ENCODE results near the gene SLC25A17.
"Not testable (repeated sequence)": the region's sequence is repeated elsewhere in the genome, so short reads cannot be mapped to it uniquely, and the experiment has no call there.

Gene SLC25A17

DNA sequence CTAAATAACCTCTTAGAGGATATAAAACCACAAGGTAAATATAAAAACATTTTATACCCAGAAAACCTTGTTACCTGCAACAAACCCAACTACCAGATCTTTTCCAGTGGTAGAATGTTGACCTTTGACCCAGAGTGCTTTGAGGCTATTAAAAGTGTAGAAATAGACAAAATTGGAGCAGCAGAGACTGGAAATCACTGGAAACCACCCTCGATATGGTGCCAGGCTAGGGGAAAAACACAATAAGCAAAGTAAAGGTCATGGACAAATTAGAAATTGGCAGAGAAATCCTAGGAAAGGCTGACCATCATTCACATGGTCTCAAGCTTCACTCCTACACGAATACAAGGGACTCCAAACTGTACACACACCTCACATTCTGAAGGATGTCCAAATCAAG, 26.7 kb downstream of the SLC25A17 start:
- no peak overlapping the region for H3K4me3 Mint-ChIP-seq
- H3K27me3 Mint-ChIP-seq, result no peaks in the 10 kb centered on the region
- peaks cover 17% of the 10 kb centered on the region for H3K4me1 Mint-ChIP-seq
- no peak for ATAC-seq
- no peak for DNase-seq
- no peaks in the 10 kb centered on the region for H3K9me3 Mint-ChIP-seq
- no peak overlapping the region for H3K27ac Mint-ChIP-seq

DNA sequence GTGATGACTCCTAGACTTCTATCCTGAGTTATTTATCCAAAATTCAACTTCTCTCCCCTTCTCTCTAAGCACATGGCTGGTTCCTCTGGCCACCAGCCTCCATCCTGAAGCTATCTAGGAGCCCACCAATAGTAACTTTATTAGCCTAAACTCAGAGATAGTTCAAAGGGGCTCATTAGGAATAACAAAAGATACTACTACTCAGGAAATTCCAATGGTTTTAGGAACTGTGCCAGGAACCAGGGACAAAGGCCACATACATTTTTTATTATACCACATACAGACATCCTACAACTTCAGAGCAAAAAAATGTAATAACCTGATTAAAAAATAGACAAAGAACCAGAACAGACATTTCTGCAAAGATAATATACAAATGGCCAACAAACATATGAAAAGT, 27.9 kb downstream of the SLC25A17 start:
- no peak for ATAC-seq
- H3K27me3 Mint-ChIP-seq, result no peaks in the 10 kb centered on the region
- DNase-seq, result no peak
- H3K9me3 Mint-ChIP-seq, result no peaks in the 10 kb centered on the region
- H3K27ac Mint-ChIP-seq, result peak overlapping the region in 1 of 2 donors; percentile 34
- H3K4me1 Mint-ChIP-seq, result peaks cover 17% of the 10 kb centered on the region
- H3K4me3 Mint-ChIP-seq, result no peak overlapping the region

DNA sequence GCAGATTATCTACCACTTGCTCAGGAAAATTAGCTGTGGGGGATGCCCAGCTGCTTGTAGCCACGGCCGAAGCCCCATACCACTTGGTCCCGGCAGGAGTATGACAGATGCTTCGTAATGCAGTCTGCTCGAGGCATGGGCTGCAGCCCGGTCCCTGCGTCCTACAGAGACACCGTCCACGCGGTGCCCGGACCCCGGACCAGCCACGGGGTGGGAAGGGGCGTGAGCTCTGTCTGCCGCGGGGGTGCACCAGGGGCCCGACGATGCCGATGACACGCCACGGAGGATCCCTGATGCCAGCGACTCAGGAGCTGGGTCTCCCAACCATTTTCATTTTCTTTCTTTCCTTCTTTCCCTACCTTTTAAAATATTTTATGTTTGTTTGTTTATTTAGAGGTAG, 30.0 kb downstream of the SLC25A17 start:
- ATAC-seq, result no peak

DNA sequence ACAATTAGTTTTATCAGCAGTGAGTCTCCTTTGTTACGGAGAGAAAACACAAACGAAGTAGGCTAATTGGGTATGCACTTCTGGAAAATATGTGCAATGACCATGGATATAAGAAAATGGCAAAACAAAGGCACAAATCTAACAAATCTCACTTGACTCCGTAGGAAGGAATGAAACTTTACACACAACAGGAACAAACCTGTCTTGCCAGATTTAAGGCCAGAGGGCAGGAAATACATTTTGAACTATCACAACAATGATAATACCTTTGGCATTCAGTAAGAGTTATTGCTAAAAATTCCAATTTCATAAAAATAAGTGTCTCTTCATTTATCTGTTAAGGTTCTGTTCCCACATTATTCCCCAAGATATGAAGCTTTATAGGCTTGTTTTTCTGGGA, 36.6 kb downstream of the SLC25A17 start:
- no peaks in the 10 kb centered on the region for H3K9me3 Mint-ChIP-seq
- no peaks in the 10 kb centered on the region for H3K27me3 Mint-ChIP-seq

More for the DNA sequence above, 30.0 kb downstream of the SLC25A17 start:
- no peak overlapping the region for H3K4me3 Mint-ChIP-seq
- no peaks in the 10 kb centered on the region for H3K9me3 Mint-ChIP-seq
- no peak overlapping the region for H3K27ac Mint-ChIP-seq
- no peak for DNase-seq
- H3K27me3 Mint-ChIP-seq, result no peaks in the 10 kb centered on the region
- H3K4me1 Mint-ChIP-seq, result peaks cover 17% of the 10 kb centered on the region

DNA sequence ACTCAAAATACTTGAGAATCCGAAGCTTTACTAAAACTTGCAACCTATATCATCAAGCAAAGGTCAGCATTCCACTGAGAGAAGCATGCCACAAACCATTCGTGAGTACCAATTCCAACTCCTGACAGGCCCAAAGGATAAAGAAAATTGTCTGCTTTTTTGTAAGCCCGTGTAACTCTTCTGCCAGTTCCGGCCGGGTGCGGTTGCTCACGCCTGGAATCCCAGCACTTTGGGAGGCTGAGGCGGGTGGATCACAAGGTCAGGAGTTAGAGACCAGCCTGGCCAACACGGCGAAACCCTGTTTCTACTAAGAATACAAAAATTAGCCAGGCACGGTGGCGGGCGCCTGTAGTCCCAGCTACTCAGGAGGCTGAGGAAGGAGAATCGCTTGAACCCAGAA, 37.4 kb downstream of the SLC25A17 start:
- peak overlapping the region in 1 of 2 donors; percentile 74 for H3K27ac Mint-ChIP-seq
- not testable (repeated sequence) for H3K27me3 Mint-ChIP-seq, H3K9me3 Mint-ChIP-seq, H3K4me3 Mint-ChIP-seq, DNase-seq, ATAC-seq, H3K4me1 Mint-ChIP-seq

More for the DNA sequence above, 36.6 kb downstream of the SLC25A17 start:
- ATAC-seq (no peak), DNase-seq (no peak)
- H3K4me1 Mint-ChIP-seq, result no peaks in the 10 kb centered on the region
- H3K27ac Mint-ChIP-seq, result no peak overlapping the region
- H3K4me3 Mint-ChIP-seq, result no peak overlapping the region

DNA sequence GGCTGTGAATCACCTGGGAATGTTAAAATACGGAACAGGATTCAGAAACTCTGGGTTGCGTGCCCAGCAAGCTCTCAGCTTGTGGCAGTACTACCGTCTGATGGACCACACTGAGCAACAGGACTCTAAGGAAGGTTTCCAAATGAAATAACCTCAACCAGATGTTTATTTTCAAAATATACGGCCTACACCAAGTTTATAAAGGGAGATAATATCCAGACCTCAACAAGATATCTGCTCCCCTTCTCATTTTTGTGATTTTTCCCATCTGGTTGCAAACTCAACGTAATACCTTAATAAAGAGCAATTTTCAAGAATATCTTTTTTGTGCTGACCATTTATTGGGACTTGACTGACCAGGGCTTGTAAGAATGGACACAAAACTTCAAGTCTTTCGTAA, 49.4 kb downstream of the SLC25A17 start:
- H3K4me1 Mint-ChIP-seq, result peaks cover 9% of the 10 kb centered on the region

DNA sequence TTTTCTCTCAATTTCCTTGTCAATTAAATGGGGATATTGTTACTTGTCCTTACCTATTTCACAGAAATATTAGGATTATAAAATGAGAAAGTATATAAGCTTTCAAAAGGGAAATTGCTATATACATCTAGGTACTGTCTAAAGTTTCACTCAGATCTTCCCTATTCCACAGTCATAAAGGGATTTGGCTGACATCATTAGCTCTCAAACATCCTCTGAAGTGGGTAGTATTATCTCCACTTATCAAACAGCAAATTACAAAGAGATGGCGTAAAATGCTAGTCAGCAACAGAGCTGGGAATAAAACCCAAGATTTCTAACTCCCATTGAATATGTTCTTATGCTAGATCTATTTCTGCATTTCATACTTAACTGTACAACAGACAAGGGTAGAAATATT, 50.9 kb downstream of the SLC25A17 start:
- ATAC-seq (no peak), DNase-seq (no peak)
- Mint-ChIP-seq H3K4me1 (peaks cover 16% of the 10 kb centered on the region), H3K27ac (no peak overlapping the region), H3K27me3 (no peaks in the 10 kb centered on the region), H3K9me3 (no peaks in the 10 kb centered on the region), H3K4me3 (no peak overlapping the region)

More for the DNA sequence above, 49.4 kb downstream of the SLC25A17 start:
- H3K9me3 Mint-ChIP-seq, result no peaks in the 10 kb centered on the region
- H3K27me3 Mint-ChIP-seq, result no peaks in the 10 kb centered on the region
- no peak overlapping the region for H3K27ac Mint-ChIP-seq
- ATAC-seq (no peak), DNase-seq (no peak)
- H3K4me3 Mint-ChIP-seq, result no peak overlapping the region

DNA sequence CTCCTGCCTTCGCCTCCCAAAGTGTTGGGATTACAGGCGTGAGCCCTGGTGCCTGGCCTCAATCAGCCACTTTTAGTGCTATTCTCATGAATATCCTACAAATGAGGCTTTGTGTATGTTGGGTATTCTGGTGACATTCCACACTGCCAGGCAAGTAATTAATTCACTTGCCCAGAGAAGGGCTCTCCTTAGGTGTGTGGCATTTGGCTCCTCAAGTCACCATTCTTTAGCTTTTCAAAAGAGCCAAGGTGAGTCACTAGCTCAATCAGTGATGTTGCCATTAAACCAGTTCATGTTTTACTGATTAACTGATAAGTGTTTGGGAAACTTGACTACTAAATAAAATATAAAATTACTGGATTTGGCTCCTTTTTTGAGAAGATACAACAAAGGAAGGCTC, 52.2 kb downstream of the SLC25A17 start:
- H3K4me3 Mint-ChIP-seq, result no peak overlapping the region
- DNase-seq, result no peak
- no peaks in the 10 kb centered on the region for H3K27me3 Mint-ChIP-seq
- H3K27ac Mint-ChIP-seq, result no peak overlapping the region
- no peak for ATAC-seq
- H3K4me1 Mint-ChIP-seq, result peaks cover 16% of the 10 kb centered on the region
- H3K9me3 Mint-ChIP-seq, result no peaks in the 10 kb centered on the region

DNA sequence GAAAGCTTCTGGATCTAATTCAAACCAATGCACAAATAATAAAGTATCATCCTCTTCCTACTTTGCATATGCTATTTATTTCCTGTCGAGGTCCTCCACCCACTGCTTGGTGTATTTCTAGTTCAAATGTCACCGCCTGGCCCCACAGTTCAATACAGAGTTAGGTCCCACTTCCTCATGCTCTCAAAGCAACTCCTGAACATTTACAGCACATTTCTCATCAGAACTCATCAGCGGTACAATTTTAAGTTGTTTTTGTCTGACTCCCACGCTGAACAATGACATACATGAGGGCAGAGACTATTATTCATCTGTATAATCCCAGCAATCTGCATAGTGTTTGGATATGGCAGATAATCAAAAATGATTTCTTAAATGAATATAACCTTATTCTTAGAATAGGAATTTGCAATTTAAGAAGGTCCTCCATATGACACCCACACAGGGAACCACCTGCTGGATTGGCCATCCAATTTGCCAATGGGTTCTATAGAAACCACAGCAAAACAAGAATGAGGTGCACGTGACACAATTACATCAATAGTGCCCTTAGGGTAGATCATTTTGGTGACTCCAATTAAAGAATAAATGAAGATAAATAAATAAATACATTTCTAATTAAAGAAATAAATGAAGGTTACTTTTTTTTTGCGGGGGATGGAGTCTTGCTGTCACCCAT, 54.2 kb downstream of the SLC25A17 start:
- Mint-ChIP-seq H3K4me3 (peak overlapping the region in 1 of 2 donors; percentile 24), H3K9me3 (no peaks in the 10 kb centered on the region), H3K27ac (peak overlapping the region; percentile 75 to 92), H3K27me3 (no peaks in the 10 kb centered on the region), H3K4me1 (peaks cover 16% of the 10 kb centered on the region)
- ATAC-seq, result peak; percentile 43
- DNase-seq, result no peak

DNA sequence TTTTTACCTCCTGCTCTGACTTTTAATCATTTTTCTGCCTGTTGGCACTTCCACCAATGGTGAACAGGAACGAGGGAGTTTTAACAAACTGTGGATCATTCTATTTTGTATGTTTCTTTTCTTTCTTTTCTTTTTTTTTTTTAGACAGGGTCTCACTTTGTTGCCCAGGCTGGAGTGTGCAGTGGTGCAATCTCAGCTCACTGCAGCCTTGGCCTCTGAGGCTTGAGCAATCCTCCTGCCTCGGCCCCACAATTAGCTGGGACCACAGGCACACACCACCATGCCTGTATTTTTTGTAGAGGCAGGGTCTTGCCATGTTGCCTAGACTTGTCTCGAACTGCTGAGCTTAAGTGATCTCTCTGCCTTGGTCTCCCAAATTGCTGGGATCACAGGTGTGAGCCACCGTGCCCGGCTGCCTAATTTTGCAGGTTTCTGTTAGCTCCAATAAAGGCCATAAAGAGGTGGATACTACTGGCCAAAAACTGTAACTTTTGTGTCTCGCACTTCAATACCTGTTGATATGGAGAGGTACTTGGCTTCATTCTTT, 59.8 kb downstream of the SLC25A17 start:
- Mint-ChIP-seq H3K4me1 (peaks cover 3% of the 10 kb centered on the region), H3K27me3 (no peaks in the 10 kb centered on the region), H3K9me3 (no peaks in the 10 kb centered on the region), H3K4me3 (no peak overlapping the region), H3K27ac (no peak overlapping the region)
- DNase-seq (no peak), ATAC-seq (no peak)

DNA sequence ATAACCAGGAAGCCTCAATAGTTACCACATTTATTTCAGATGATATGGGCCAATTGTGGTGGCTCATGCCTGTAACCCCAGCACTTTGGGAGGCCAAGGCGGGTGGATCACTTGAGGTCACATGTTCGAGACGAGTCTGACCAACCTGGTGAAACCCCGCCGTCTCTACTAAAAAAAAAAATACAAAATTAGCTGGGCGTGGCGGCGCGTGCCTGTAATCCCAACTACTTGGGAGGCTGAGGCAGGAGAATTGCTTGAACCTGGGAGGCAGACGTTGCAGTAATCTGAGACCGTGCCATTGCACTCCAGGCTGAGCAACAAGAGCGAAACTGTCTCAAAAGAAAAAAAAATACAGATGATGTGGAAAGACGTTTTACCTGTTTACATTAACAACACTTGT, 60.3 kb downstream of the SLC25A17 start:
- H3K4me1 Mint-ChIP-seq, H3K4me3 Mint-ChIP-seq, H3K27me3 Mint-ChIP-seq, ATAC-seq, H3K27ac Mint-ChIP-seq, H3K9me3 Mint-ChIP-seq, DNase-seq: not testable (repeated sequence)

DNA sequence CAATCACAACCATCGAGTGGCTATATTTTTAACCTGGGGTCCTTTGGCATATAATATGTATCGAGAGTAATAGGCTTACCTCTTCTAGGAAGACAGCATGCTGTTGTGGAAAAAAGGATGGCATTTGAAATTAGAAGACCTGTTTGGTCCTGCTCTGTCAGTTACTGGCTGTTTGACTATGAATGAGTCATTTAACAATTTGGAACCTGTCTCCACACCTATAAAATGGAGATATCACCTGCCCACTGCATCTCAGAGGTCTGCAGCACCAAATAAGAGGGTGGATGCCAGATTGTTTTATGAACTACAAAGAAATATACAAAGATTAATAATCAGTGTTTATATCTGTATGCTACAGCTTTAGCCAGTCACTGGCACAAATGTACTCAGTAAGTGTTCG, 60.8 kb downstream of the SLC25A17 start:
- ATAC-seq (no peak), DNase-seq (no peak)
- Mint-ChIP-seq H3K27ac (no peak overlapping the region), H3K4me1 (no peaks in the 10 kb centered on the region), H3K4me3 (no peak overlapping the region), H3K27me3 (no peaks in the 10 kb centered on the region), H3K9me3 (no peaks in the 10 kb centered on the region)

DNA sequence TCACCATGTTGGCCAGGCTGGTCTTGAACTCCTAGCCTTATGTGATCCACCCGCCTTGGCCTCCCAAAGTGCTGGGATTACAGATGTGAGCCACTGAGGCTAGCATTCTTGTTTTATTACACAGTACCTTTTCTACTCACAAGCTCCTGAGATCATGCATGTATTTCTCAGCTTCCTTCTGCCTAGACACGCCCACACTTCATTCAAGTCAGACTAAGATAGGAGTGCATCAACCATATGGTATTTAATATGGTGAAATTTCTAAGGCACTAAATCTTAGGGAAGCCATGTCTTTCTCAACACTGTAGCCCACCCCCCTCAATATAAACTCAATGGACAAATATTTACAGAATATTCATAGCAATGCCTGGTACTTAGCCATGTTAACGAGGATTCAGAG, 62.1 kb downstream of the SLC25A17 start:
- H3K27me3 Mint-ChIP-seq, result no peaks in the 10 kb centered on the region
- no peaks in the 10 kb centered on the region for H3K4me1 Mint-ChIP-seq
- ATAC-seq (no peak), DNase-seq (no peak)
- no peaks in the 10 kb centered on the region for H3K9me3 Mint-ChIP-seq
- no peak overlapping the region for H3K27ac Mint-ChIP-seq
- no peak overlapping the region for H3K4me3 Mint-ChIP-seq

DNA sequence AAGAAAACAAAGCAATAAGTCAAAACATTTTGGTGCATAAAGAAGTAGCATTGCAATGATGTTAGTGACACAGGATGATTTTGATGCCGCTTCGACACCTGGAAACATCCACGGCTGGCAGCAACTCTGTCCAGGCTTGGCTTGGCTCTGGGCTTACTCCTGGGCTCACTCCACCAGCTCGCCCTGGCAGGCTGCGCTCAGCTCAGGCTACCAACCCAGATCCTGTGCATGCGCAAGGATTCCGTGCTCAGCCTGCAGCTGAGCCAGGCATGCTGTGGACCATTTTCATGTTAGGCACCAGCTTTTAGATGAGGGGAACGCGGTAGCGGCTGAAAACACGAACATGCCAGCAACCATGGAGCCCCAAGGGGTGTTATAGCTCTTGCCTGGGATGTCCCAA, 66.0 kb downstream of the SLC25A17 start:
- no peak overlapping the region for H3K4me3 Mint-ChIP-seq
- peaks cover 0 to 6% of the 10 kb centered on the region in 2 donors for H3K9me3 Mint-ChIP-seq
- no peaks in the 10 kb centered on the region for H3K4me1 Mint-ChIP-seq
- no peaks in the 10 kb centered on the region for H3K27me3 Mint-ChIP-seq
- no peak overlapping the region for H3K27ac Mint-ChIP-seq
- ATAC-seq (no peak), DNase-seq (no peak)

DNA sequence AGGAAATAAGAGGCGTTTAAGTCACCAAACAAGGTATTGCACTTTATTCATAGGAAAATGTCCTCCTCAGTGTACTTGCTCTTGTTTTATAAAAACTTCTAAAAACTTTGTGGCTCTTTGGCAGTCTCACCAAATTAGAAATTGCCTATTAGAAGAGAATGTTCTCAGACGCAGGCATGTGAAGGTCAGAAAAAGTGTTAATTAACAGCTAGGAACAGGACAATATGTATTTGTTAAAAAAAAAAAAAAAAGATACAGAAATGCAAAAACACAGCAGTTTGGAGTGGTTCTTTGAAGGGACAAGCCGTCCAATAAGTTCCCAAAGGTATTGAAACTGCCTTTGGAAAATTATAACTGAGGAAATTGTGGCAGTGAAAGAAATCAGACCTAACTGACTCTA, 67.9 kb downstream of the SLC25A17 start:
- Mint-ChIP-seq H3K4me3 (no peak overlapping the region), H3K4me1 (no peaks in the 10 kb centered on the region), H3K9me3 (peaks cover 0 to 7% of the 10 kb centered on the region in 2 donors), H3K27me3 (no peaks in the 10 kb centered on the region), H3K27ac (no peak overlapping the region)
- ATAC-seq (no peak), DNase-seq (no peak)

DNA sequence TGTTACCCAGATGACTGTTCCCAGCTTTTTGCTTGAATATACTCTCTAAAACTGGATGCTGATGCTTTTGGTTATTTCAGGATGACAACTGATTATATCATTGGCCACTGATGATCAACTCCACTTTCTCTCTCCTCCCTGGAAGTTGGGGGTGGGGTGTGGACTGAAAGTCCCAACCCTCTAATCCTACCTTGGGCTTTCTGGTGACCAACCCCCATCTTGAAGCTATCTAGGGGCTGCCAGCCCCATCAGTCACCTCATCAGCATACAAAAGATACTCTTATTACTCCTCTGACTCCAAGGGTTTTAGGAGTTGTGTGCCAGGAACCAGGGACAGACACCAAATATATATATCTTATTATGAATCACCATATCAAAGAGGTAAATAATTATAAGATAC, 69.3 kb downstream of the SLC25A17 start:
- peaks cover 0 to 7% of the 10 kb centered on the region in 2 donors for H3K9me3 Mint-ChIP-seq
- no peak for DNase-seq
- H3K4me3 Mint-ChIP-seq, result no peak overlapping the region
- H3K27ac Mint-ChIP-seq, result no peak overlapping the region
- H3K27me3 Mint-ChIP-seq, result no peaks in the 10 kb centered on the region
- no peak for ATAC-seq
- no peaks in the 10 kb centered on the region for H3K4me1 Mint-ChIP-seq

All from stimulated activated naive CD8-positive, alpha-beta T cell treated with anti-CD3 and anti-CD28 coated beads, Interleukin-15, amount 100 ng/mL, for 72 hours (primary cell).